Activated CD8-positive, alpha-beta T cell treated with anti-CD3 and anti-CD28 coated beads for 36 hours (primary cell): Measurements from ENCODE around the gene MAEA. TPM values are rescaled to one million over a fixed set of nuclear protein-coding genes. Genes with fewer than 3 reads are reported as not detected.
A peak's percentile ranks its signal among the peaks of the same experiment; 100 is the strongest.

ENCODE experiments used
- ATAC-seq: fragments of 200-7000 bp; cut with Tn5 transposase; one replicate; pipeline ENCODE4 v1.10.0; 2021; ENCODE audit warnings: mild to moderate bottlenecking, moderate library complexity
- CTCF ChIA-PET: fragments of 350-600 bp; sonication (Branson Sonifier 250); formaldehyde crosslinking; loops from one replicate; lab custom pipeline; 2021; ENCODE audit warnings: antibody characterized with exemption; lab: Charles Lee
- POLR2A ChIA-PET: fragments of 350-600 bp; sonication (Branson Sonifier 250); formaldehyde crosslinking; loops from one replicate; lab custom pipeline; 2021; ENCODE audit warnings: antibody characterized with exemption; lab: Charles Lee
- DNase-seq: peaks from one replicate; pipeline ENCODE4 v3.0.0-alpha.2; 2020
- H3K27ac Mint-ChIP-seq: one replicate; pipeline ENCODE4 v1.8.0; 2021; ENCODE audit warnings: mild to moderate bottlenecking, mixed read lengths
- H3K27me3 Mint-ChIP-seq: one replicate; pipeline ENCODE4 v1.8.0; 2021; ENCODE audit warnings: mixed read lengths
- H3K36me3 Mint-ChIP-seq: one replicate; pipeline ENCODE4 v1.8.0; 2021; ENCODE audit warnings: low read depth, mixed read lengths
- H3K4me1 Mint-ChIP-seq: one replicate; pipeline ENCODE4 v1.8.0; 2021; ENCODE audit warnings: low read depth, mixed read lengths
- H3K4me3 Mint-ChIP-seq: one replicate; pipeline ENCODE4 v1.8.0; 2021; ENCODE audit warnings: mild to moderate bottlenecking, moderate library complexity, mixed read lengths
- H3K9me3 Mint-ChIP-seq: one replicate; pipeline ENCODE4 v1.8.0; 2021; ENCODE audit warnings: mixed read lengths
- CTCF ChIP-seq: fragments of 200-600 bp; IDR thresholded peaks from one replicate; pipeline ENCODE4 v1.8.0; 2022; ENCODE audit warnings: antibody characterized with exemption, mild to moderate bottlenecking
- intact Hi-C: fragments of 100-400 bp; cut with micrococcal nuclease; formaldehyde crosslinking; loops from one replicate; pipeline ENCODE4 v1.10.0; 2022
- total RNA-seq, 2 experiments: library from RNA; stranded (reverse); gene quantifications; one replicate each; pipeline ENCODE4 v1.2.3, GENCODE V29; 2021

Gene MAEA
- total RNA-seq, 2 experiments from 2014 or later = 32.3 to 37.0 TPM

GRCh38 chr4:1277667-1278665 is 11.7 kb upstream of the MAEA start:
- intact Hi-C loops = no loop called here
- no peak for TF ChIP-seq CTCF
- DNase-seq (peak; percentile 24), ATAC-seq (peak; percentile 49)
- Mint-ChIP-seq H3K4me3 (no peak overlapping the region), H3K4me1 (no peaks in the 10 kb centered on the region), H3K27me3 (no peaks in the 10 kb centered on the region), H3K9me3 (no peaks in the 10 kb centered on the region), H3K27ac (no peak overlapping the region), H3K36me3 (no peaks in the 10 kb centered on the region)
- POLR2A ChIA-PET = interaction anchor here (1.0 kb wide), 1 partner anchor 9 kb away, joined by 6 read pairs; no protein-coding TSS in a partner anchor
- CTCF ChIA-PET = interaction anchor here (0.8 to 1.8 kb wide), 6 partner anchors 8 to 148 kb away, joined by 3 to 9 read pairs (median 4); no protein-coding TSS in a partner anchor

DNA sequence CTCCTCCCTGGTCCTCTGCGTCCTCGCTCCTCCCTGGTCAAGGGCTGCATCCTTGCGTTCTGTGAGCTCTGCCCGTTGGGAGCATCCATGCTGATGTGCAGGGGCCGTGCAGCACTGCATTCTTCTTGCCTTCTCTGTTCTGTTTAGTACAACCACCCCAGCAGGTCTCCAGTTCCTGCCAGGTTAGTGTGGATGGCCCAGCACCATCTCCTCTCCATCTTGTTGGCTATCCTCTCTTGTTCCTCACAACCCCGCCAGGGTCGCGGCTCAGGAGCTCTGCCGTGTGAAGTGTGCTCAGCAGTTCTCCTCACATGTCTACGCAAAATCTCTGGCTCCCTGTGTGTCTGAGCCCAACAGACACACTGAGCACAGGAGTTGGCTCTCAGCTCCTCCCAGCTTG is 10.4 kb upstream of the MAEA start:
- Mint-ChIP-seq H3K27me3 (no peaks in the 10 kb centered on the region), H3K27ac (no peak overlapping the region), H3K4me1 (no peaks in the 10 kb centered on the region), H3K4me3 (no peak overlapping the region), H3K9me3 (no peaks in the 10 kb centered on the region), H3K36me3 (no peaks in the 10 kb centered on the region)
- POLR2A ChIA-PET = interaction anchor here (0.6 kb wide), 1 partner anchor 27 kb away, joined by 3 read pairs; no protein-coding TSS in a partner anchor
- CTCF ChIA-PET = interaction anchor here (1.1 kb wide), 1 partner anchor 15 kb away, joined by 3 read pairs; no protein-coding TSS in a partner anchor
- DNase-seq (no peak), ATAC-seq (no peak)
- intact Hi-C loops = no loop called here
- TF ChIP-seq CTCF = no peak

- Mint-ChIP-seq H3K9me3 (peaks cover 4% of the 10 kb centered on the region), H3K27me3 (no peaks in the 10 kb centered on the region), H3K27ac (no peak overlapping the region), H3K4me1 (peaks cover 4% of the 10 kb centered on the region), H3K4me3 (no peak overlapping the region), H3K36me3 (no peaks in the 10 kb centered on the region)
- TF ChIP-seq CTCF = no peak
- intact Hi-C loops = no loop called here
- ChIA-PET POLR2A (no interaction called here), CTCF (interaction anchor here (5.3 to 9.6 kb wide), 2 partner anchors 15 to 153 kb away, joined by 39 to 57 read pairs; no protein-coding TSS in a partner anchor)
- ATAC-seq = no peak
- no peak for DNase-seq
Measured at GRCh38 chr4:1283711-1284110, 6.0 kb upstream of the MAEA start.

DNA sequence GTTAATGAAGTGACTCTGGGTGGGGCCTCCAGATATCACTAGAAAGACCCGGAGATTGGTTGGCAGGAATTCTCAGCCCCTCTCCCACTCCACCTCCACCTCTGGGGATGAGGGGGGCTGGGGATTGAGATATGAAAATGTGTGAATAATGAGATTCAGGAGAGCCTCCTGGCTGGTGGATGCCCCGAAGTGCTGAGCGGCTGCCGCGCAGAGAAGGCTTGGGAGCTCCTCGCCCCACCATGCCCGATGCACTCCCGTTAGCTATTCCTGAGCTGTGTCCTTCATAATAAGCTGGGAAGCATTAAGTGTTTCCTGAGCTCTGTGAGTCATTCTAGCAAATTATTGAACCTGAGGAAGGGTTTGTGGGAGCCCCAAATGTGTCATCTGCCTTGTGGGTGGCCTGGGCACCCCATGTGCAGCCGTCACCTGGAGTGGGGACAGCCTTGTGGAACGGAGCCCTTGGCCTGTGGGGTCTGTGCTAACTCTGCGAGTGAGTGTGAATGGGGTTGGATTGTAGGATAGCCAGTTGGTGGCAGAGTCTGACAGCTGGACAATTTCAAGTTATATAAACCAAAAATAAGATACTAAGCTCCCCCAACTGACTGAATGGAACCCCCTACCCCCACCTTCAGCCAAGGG is 4.4 kb upstream of the MAEA start:
- POLR2A ChIA-PET = no interaction called here
- H3K4me1 Mint-ChIP-seq = peaks cover 6% of the 10 kb centered on the region
- H3K36me3 Mint-ChIP-seq = no peaks in the 10 kb centered on the region
- H3K9me3 Mint-ChIP-seq = peaks cover 4% of the 10 kb centered on the region
- TF ChIP-seq CTCF = no peak
- H3K27me3 Mint-ChIP-seq = no peaks in the 10 kb centered on the region
- CTCF ChIA-PET = interaction anchor here (1.0 to 9.6 kb wide), 13 partner anchors 8 to 275 kb away, joined by 3 to 57 read pairs (median 8); no protein-coding TSS in a partner anchor
- intact Hi-C loops = loop anchor here (5.0 kb wide), 1 partner anchor 118 kb away; no protein-coding TSS in a partner anchor
- ATAC-seq = no peak
- no peak overlapping the region for H3K4me3 Mint-ChIP-seq
- no peak for DNase-seq
- H3K27ac Mint-ChIP-seq = no peak overlapping the region
